Jurkat, Clone E6-1 (cell line): Measurements from ENCODE around the gene STX8.

Experiments
- DNase-seq: peaks from one replicate; pipeline ENCODE4 v3.0.0-alpha.2; 2011; ENCODE audit warnings: low read depth, low spot score
- H3K4me3 ChIP-seq: 2 replicates; pipeline ENCODE4 v1.5.1; 2011; ENCODE audit warnings: mild to moderate bottlenecking, low read length, control low read depth, moderate library complexity

The STX8 gene

DNA sequence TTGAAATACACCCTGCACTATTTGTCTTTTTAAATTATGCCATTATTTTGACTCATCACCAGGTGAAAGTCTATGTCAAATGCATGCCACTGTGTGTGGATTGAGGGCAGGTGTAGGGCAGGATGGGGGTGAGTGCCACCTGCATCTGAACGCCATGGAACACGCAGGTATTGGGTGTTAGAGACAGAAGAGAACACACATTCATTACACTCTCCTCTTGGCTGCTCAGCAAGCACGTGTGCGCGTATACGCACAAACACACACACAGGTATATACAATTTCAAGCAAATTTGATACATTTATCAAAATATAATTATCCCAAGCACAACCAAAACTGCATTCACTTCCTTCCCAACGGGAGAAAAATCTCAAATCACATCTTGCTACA is 285.4 kb downstream of the STX8 start:
- DNase-seq, result no peak
- H3K4me3 ChIP-seq, result no peak overlapping the region

DNA sequence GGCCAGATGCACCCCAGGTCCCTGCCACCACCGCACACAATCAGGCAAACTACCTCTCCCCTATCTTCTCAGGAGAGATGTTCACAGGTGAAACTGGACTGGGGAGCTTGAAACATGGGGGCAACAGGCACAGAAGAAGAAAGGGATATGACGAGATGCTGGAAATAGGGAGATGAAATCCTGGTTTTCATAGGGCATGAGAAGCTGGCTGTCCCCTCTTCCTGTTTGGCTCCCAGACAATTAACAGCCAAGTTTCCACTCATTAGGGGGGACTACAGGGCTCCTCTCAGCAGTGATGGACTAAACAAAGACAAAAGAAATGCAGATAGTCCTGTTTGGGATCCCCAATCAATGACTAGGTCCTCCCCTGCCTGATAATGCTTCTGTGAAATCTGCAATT is 288.3 kb downstream of the STX8 start:
- DNase-seq, result no peak
- H3K4me3 ChIP-seq, result no peak overlapping the region

DNA sequence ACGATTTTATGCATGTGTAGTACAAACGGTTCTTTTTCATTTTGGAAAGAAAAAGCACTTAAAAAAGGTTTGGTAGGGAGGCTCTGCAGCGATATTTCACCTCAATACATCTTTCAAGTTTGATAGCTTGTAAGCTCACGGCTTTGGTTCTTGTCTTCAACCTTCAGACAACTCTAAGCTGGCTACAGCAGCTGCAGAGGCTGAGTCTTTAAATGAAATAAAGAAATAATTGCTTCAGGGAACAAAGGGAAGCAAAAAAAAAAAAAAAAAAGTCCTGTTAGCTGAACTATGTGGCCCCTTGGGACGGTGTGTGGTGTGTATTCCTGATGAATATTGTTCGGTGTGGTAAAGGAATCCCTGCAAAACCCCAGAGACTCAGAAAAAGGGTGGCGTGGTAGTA is 289.2 kb downstream of the STX8 start:
- no peak overlapping the region for H3K4me3 ChIP-seq

DNA sequence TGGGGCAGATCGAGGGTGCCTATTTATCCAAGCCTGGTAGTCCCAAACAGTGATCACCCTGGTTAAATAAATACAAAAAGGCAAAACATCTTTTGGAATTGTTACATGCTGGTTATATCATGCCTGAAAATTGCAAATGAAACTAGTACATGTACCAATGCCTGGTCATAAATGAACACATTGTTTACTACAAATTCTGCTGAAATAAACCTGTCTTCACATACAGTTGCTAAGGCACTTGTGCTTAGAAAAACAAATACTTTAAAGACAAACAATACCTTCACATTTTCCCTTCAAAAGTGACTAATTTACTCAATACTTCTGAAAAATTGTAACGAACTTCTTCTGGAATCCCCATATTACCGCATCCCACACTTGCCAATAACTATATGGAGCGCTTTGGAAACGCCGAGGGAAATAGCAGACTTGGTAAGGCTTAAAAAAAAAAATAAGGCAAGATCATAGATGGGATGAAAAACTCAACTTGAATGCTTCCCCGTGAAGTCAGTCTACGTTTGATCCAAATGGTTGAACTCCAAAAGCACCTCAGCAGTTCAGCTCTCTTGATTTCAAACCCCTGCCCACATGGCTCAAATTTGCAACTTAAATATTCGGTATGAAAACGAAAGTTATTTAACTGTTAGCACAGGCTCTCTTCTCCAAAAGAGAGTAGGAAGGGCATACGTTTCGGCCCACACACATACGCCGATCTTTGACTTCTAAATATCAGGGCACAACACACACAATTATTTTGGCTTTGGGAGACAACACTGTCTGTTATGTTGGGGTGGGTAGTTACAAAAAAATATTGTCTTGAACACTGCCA is 289.8 kb downstream of the STX8 start:
- no peak overlapping the region for H3K4me3 ChIP-seq
- no peak for DNase-seq

More for the DNA sequence above, 289.2 kb downstream of the STX8 start:
- DNase-seq, result no peak

DNA sequence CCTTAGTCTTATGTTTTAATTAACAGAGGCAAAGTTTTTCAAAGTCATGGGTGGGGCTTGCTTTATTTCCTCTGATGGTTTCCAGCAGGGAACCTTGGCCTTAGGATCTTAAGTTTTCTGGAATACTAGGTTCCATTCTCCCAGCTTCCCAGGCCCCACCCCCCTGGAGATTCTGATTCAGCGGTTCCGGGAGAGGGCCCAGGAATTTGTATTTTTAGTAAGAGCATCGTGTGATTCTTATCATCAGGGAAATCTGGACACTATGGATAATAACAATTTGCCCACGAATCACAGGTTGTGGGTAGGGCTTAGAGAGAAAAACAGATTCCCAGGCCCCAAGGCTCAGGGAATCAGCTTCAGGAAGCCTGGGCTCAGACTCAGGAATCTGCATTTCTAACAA is 290.7 kb downstream of the STX8 start:
- DNase-seq, result no peak
- no peak overlapping the region for H3K4me3 ChIP-seq

DNA sequence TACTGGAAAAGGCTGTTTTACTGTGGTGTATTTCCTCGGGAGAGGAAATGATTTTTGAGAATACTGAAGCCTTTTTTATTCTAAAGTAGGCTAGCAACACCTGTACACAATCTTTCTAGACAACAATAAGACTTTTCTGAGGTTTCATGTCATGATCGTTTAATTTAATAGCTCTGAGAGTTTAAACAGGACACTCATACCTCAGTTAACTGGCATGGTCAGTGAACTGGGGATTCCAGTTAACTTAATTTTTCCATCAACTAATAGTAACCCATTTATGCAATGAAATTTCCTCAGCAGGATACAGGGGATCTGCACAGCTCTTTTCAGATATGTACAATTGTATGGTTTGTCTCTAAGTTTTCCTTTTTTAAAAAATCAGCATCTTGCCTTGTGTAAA is 291.7 kb downstream of the STX8 start:
- no peak overlapping the region for H3K4me3 ChIP-seq
- no peak for DNase-seq

DNA sequence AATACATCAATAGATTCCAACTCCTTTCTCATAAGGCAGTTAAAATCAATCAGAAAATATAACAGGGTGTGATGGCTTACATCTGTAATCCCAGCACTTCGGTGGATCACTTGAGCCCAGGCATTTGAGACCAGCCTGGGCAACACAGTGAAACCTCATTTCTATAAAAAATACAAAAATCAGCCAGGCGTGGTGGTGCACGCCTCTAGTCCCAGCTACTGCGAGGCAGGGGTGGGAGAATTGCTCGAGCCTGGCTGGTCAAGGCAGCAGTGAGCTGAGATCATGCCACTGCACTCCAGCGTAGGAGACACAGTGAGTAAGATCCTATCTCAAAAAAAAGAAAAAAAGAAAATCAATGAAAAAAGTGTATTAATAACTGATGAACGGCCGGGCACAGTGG is 295.7 kb downstream of the STX8 start:
- DNase-seq, result no peak
- no peak overlapping the region for H3K4me3 ChIP-seq

DNA sequence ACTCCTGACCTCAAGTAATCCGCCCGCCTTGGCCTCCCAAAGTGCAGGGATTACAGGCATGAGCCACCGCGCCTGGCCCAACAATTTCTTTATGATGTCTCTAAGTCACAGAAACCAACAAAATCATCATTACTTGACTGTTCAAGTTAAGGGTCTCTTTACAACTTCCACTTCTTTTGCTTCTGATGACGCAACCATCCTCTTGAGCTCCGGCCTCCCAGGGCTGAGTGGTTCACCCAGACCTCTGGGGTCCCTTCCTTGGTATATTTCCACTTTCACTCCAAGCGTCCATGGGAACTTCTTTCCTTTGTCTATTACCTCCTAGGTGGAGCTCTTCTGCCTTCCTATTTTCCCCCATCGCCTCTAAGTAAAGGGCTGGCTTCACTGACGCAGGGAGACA is 300.6 kb downstream of the STX8 start:
- DNase-seq, result no peak
- no peak overlapping the region for H3K4me3 ChIP-seq

DNA sequence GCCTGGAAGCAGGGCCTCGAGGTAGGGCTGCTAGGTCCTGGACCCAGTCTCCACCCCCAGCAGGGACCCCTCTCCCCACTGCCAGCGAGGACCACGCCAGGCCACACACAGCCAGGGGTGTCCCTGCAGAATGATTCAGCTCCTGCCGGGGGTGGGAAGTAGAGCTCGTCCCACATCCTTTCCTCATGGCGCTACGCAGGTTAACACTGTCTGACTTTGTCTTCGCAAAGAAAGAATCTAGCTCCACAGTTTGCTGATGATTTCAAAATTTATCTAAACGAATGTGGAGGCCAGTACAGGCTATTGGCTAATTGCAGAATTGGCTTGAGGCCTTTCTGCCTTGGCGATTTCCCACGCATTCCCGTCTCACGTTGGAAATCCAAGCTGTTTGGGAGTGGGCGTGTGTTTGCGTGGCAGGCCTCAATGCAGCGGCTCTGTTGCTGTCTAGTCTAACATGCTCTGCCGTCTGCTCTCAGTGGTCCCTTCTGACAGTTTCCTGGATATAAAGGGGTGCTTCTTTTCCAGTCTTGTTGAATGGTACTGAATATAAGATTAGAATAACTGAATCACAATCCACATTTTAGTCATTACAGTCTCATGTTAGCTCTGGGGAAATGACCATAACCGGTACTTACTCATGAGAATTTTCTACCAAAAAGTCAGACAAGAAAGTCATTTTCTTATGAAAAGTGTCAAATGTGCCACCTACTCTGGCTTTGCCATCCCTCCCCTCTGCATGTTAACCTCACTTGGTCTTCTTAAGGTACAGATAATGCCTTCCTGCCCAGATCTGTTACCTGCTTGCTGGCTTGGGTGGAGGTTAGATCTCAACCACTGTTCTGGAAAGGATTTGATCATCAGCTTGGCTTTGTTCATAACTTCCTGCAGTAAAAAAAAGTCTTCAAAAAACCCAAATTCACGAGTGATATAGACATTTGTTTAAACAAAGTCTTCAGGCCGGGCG is 301.9 kb downstream of the STX8 start:
- no peak for DNase-seq
- no peak overlapping the region for H3K4me3 ChIP-seq

DNA sequence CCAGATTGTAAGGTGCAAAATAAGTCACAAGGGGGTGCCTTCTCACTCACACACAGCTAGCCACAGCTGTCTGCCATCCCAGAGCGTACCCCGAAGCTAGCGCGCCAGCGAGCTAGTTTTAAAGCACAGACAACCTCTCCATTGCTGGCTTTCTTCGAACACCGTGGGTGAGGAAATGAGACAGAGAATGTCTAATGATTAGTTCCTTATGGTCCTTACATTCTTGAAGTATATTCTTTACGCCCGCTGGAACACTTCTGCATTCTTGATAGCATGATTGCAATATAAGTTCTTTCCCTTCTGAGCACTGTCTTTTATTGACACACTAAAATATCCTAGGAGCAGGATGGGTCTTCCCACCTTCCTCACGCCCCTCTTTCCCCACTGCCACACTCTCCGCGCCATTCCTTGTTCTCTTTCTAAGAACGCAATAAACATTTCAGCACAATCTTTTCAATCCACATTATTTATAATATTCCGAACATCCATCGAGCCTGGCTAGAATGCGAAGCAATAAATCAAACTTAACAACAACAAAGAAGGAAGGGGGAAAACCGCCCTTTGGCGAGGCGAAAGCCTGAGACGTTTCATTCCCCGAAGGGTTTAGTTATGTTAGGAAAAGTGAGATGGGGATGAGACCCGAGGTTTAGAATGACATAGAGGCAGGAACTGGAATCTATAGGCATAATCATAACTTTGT is 303.0 kb downstream of the STX8 start:
- DNase-seq, result no peak
- no peak overlapping the region for H3K4me3 ChIP-seq

DNA sequence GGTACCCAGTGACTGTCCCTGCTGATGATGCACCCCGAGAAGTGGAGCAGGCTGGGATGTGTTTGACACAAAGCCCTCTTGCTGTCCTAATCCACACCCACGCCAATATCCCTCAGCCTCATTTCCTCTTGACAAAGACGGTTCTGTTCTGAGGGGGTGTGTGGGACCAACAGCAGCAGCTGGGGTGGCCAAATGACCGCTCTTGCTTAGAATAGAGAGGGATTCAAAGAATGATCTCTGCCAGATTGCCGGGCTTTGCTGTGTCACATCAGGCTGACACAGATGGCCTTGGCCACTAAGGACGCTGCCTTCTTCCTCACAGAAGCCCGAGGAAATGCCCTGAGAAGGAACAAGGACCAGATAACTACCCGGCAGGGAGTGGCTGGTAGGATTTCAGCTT is 303.6 kb downstream of the STX8 start:
- no peak overlapping the region for H3K4me3 ChIP-seq
- no peak for DNase-seq

DNA sequence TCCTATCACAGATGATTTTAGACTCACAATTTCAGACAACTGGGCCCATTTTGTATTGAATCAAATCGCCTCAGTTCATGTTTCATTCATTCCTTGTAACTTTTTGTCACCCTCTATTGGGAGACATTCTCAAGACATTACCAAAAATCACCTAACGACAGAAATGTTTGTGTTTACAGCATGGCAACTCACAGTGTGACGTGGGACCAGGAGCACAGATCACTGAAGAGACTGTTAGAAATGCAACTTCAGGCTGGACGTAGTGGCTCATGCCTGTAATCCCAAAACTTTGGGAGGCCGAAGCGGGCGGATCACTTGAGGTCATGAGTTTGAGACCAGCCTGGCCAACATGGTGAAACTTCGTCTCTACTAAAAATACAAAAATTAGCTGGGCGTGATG is 304.7 kb downstream of the STX8 start:
- no peak for DNase-seq
- no peak overlapping the region for H3K4me3 ChIP-seq

DNA sequence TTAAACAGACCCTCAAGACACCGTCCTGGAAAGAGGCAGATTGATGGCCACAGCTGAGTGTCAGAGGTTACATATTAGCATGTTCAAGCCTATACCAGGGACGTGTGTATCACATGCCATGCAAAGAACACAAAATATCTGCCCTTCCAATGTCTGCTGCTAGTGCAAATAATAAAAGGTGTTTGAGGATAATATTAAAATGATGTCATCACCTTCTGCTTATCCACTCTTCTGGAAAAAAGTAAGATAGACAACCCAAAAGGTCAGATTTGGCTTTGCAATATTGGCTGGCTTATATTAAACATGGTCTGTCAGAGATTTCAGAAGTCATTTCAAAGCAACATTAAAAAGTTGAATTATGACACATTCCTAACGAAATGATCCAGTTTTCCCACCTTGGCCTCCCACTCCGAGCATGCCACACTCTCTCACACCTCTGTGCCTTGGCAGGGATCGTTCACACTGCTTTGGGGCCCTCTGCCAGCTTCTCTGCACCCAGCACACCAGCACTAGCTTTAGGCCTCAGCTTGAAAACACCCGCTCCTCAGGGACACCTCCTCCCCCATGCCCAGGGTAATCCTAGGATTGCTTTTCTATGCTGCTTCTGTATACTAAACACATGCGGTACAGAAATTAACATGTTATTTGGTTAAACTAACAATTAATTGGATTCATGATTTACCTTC is 306.1 kb downstream of the STX8 start:
- H3K4me3 ChIP-seq, result no peak overlapping the region
- no peak for DNase-seq

DNA sequence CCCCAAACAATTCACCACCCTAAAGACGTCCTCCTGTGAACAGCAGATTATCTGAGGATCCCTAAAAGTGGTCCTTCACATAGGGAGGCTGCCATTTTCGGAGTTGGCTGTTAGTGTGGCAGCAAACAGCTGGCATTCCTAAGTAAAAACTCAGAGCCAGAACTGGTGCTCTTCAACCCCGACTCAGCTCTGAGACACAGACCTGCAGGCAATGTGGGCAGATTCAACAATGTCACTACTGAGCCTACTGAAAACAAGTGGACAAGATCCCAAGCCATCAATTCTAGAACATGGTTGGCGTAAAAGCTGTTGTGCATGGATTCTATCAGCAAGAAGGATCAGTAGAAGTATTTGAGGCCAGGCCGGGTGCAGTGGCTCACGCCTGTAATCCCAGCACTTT is 307.1 kb downstream of the STX8 start:
- no peak overlapping the region for H3K4me3 ChIP-seq
- no peak for DNase-seq

DNA sequence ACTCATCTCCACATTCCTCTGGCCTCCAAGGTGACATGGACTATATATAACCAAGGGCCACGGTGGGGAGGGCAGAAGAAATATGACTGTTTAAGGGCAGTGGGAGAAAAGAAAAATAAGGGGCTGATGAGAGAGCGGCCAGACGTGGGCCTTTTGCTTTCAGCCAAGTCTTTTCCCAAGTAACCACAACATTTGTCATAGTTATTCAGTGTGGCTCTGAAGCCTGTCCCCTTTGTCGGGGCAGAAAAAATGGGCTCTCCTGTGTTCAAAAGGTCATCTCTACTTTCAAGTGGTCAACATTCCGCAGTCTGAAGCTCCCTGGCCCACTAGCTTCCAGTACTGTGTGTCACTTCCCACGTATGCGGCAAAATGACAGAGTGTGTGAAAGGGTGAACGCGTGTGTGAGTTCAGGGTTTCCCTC is 308.9 kb downstream of the STX8 start:
- no peak for DNase-seq
- no peak overlapping the region for H3K4me3 ChIP-seq

DNA sequence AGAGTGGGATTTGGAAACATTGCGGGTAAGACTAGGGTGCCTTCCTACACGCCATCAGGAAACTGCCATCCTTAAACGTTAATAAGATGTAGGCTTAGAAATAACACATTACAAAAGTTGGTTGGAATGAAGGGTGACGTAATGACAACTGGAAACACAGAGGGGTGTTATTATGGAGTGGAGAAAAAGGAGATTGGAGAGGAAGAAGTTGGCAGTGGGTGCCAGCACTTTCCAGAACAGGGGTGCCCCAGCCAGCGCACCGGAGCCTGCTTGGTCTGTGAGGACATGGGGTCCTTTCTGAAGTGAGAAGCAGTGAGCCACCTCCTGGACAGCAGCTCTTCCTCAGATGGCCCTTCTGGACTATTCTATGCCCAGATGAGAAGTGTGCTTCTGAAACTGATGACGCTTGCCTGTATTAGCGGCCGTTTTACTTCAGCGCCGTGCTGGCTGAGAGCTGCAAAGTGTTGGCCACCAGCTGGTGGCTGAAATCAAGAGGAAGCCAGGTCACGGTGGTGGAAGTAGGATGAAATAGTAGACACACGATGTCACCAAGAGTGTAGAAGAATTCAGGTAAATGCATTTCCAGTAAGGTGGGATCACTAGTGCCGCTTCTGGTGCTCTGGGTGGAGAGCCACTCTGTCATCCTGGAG is 309.5 kb downstream of the STX8 start:
- no peak for DNase-seq

DNA sequence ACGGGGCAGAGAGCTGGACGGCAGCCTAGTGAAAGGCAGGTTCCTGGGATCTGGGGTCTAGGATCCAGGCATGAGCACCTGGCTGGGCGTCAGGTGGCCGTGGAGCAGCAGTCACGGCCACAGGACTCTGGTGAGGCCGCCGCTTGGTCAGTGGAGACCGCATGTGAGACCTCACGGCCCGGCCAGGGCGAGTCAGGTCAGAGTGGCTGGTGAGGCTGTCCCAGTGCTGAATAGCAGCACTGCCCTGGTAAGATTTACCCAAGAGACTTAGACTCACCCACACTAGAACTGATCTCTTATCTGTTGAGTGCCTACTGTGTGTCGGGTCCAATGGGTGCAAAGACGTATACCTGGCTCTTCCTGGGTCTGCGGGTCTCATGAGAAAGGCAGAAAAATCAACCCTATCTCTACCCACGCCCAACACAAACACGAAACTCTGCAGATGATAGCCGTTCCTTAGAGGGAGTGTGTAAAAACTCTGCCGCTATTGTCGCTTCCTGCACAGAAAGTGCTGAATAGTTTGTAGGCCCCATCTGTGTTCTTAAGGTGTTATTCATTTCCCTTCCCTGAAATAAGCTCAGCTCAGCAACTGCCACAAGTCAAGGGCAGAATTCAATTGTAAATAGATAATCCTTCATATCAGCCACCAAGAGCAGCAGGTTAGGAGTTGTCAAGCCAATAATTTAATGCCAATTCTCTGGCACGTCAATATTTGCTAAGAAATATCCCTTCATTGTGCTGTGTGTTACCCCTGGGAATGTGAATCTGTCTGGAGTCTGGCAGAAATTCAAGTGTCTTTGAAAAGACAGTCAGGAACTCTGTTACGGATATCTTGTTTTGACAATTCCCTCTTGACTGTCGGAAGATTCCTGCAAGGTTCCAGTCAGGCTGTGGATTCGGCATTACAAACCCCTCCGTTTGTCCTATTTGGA is 314.3 kb downstream of the STX8 start:
- no peak for DNase-seq
- no peak overlapping the region for H3K4me3 ChIP-seq

More for the DNA sequence above, 309.5 kb downstream of the STX8 start:
- no peak overlapping the region for H3K4me3 ChIP-seq

DNA sequence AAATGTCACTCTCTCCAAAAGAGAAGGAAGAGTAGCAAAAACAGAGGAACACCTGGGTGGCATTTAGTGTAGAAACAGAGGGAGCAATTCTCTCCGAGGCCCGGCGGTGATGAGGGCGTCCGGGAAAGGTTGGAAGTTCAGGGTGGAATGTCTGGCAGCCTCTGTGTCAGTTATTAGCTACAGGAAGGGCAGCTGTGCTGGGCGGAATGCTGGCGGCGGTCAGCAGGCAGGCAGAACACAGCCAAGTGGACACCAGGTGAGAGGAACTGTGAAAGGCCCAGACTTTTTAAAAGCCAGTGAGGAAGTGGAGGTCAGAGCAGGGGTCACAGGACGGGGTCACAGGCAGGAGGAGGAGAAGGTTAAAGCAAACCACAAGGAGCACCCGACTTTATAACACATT is 316.2 kb downstream of the STX8 start:
- no peak for DNase-seq
- H3K4me3 ChIP-seq, result no peak overlapping the region
